OCI-LY7 (cell line): ENCODE measurements around the gene PPM1A. TPM values are rescaled to one million over a fixed set of nuclear protein-coding genes. Genes with fewer than 3 reads are reported as not detected.

ENCODE experiments used
- BruUV-seq: library from RNA; stranded (reverse); fragments of 400-500 nt; replicated peaks from 2 replicates; lab custom pipeline; 2021; lab: Mats Ljungman, UMichigan
- CTCF ChIA-PET: fragments of 300-600 bp; sonication (Branson Sonifier 250); formaldehyde crosslinking; loops from one replicate; lab custom pipeline; 2022; ENCODE audit warnings: antibody characterized with exemption; ENCODE audit not compliant: unreplicated experiment; lab: Charles Lee
- POLR2A ChIA-PET: fragments of 300-600 bp; sonication (Branson Sonifier 250); formaldehyde crosslinking; loops from one replicate; lab custom pipeline; 2022; ENCODE audit warnings: antibody characterized with exemption; lab: Charles Lee
- DNase-seq: peaks from one replicate; pipeline ENCODE4 v3.0.0-alpha.2; 2015; ENCODE audit warnings: low spot score
- H2AFZ ChIP-seq: fragments of 200-600 bp; sonication (generic), shearing (Covaris generic); 2 replicates; pipeline ENCODE4 v1.6.1; 2014; ENCODE audit warnings: mild to moderate bottlenecking, antibody characterized with exemption, low read length, moderate library complexity
- H3K27ac ChIP-seq: fragments of 200-600 bp; sonication (generic); 2 replicates; pipeline ENCODE4 v1.5.1; 2014; ENCODE audit warnings: mixed run types, low read depth, mild to moderate bottlenecking, moderate library complexity, low read length, inconsistent platforms; ENCODE audit not compliant: poor library complexity, severe bottlenecking
- H3K36me3 ChIP-seq: fragments of 200-600 bp; sonication (generic); 2 replicates; pipeline ENCODE4 v1.6.1; 2014; ENCODE audit warnings: mild to moderate bottlenecking, antibody characterized with exemption, low read length, moderate library complexity, mixed read lengths; ENCODE audit not compliant: insufficient read depth
- H3K4me1 ChIP-seq: fragments of 200-600 bp; sonication (generic); 2 replicates; pipeline ENCODE4 v1.5.1; 2014; ENCODE audit warnings: mild to moderate bottlenecking, low read length; ENCODE audit not compliant: insufficient read depth, poor library complexity, severe bottlenecking
- H3K4me2 ChIP-seq: fragments of 200-600 bp; sonication (generic); 2 replicates; pipeline ENCODE4 v1.6.1; 2014; ENCODE audit warnings: mild to moderate bottlenecking, low read length
- H3K4me3 ChIP-seq: fragments of 200-600 bp; sonication (generic); 2 replicates; pipeline ENCODE4 v1.5.1; 2014; ENCODE audit warnings: mild to moderate bottlenecking, low read depth, low read length; ENCODE audit not compliant: poor library complexity, severe bottlenecking
- H3K79me2 ChIP-seq: fragments of 200-600 bp; sonication (generic); 2 replicates; pipeline ENCODE4 v1.6.1; 2016; ENCODE audit warnings: low read depth, mild to moderate bottlenecking, low read length, moderate library complexity, mixed read lengths; ENCODE audit not compliant: insufficient read depth
- H3K9me2 ChIP-seq: fragments of 200-600 bp; sonication (generic); 2 replicates; pipeline ENCODE4 v1.6.1; 2016; ENCODE audit warnings: mild to moderate bottlenecking, low read length, mixed read lengths; ENCODE audit not compliant: insufficient read depth
- H3K9me3 ChIP-seq: fragments of 200-600 bp; sonication (generic); 2 replicates; pipeline ENCODE4 v1.6.1; 2014; ENCODE audit warnings: mild to moderate bottlenecking, mixed run types, low read length, mixed read lengths
- H4K20me1 ChIP-seq: fragments of 200-600 bp; sonication (generic); 2 replicates; pipeline ENCODE4 v1.6.1; 2014; ENCODE audit warnings: mild to moderate bottlenecking, antibody characterized with exemption, low read length, moderate library complexity, mixed read lengths; ENCODE audit not compliant: insufficient read depth
- EZH2phosphoT487 ChIP-seq: fragments of 200-600 bp; sonication (generic); IDR thresholded peaks from 2 replicates; pipeline ENCODE4 v1.6.1; 2018; ENCODE audit warnings: low read depth, borderline replicate concordance, mild to moderate bottlenecking, mixed run types, antibody characterized with exemption, low read length, moderate library complexity, mixed read lengths
- intact Hi-C: fragments of 100-400 bp; cut with micrococcal nuclease; formaldehyde crosslinking; loops from one replicate; pipeline ENCODE4 v1.10.0; 2022; ENCODE audit not compliant: unreplicated experiment
- total RNA-seq, 2 experiments: library from RNA; depleted of rRNA in 1 of 2; stranded (reverse); fragments of >200 nt in 1 of 2; shearing (Covaris generic) in 1 of 2; gene quantifications; 2 replicates each; pipeline ENCODE4 v1.2.3, GENCODE V29; 2014 to 2022
- TF ChIP-seq, protein P1 (sequence below): fragments of 200-600 bp; sonication (generic); conservative IDR thresholded peaks from 2 replicates; pipeline ENCODE4 v1.5.1; 2014; ENCODE audit warnings: mild to moderate bottlenecking, antibody characterized with exemption, low read length, moderate library complexity, mixed read lengths

Gene PPM1A
- total RNA-seq, 2 experiments from 2014 or later, result 25.4 to 75.1 TPM

DNA sequence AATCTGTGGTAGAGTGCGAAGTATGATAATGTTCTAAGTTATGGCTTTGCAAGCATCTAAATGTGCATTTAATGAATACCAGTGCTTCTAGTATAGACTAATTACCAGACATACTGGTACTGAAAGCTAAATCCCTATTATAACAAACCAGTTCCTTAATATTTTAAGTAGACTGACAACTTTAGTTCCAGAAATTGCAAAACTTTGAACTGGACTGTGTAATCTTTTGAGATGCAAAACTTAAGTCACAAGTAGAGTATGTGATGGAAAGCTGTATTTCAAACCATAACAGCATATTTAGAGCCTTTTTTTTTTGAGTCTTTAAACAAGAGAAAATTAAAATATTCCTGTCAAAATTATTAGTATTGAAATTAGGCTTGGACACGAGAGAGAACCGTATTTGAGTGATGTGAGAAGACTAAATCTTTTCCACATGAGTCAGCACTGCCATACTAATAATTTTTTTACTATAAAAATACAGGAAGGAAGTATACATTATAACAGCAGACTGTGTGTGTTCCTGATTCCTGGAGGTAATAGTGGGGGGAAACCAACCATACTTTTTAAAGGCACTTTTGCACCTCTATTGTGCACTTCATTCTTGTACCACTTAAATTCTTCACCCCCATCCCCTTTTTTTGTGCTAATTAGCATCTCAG, 45.5 kb downstream of the PPM1A start:
- H3K4me1 ChIP-seq, result no peaks in the 10 kb centered on the region
- no peaks in the 10 kb centered on the region for H3K79me2 ChIP-seq
- H3K27ac ChIP-seq, result no peak overlapping the region
- ChIA-PET CTCF (no interaction called here), POLR2A (interaction anchor here (1.4 kb wide), 1 partner anchor 9 kb away, joined by 3 read pairs; no protein-coding TSS in a partner anchor)
- H4K20me1 ChIP-seq, result no peaks in the 10 kb centered on the region
- H3K4me3 ChIP-seq, result no peak overlapping the region
- peaks cover 75% of the 10 kb centered on the region for H3K36me3 ChIP-seq
- no peaks in the 10 kb centered on the region for H3K9me2 ChIP-seq
- no peak overlapping the region for H2AFZ ChIP-seq
- H3K4me2 ChIP-seq, result no peak overlapping the region
- intact Hi-C loops, result no loop called here
- TF ChIP-seq, protein P1, sequence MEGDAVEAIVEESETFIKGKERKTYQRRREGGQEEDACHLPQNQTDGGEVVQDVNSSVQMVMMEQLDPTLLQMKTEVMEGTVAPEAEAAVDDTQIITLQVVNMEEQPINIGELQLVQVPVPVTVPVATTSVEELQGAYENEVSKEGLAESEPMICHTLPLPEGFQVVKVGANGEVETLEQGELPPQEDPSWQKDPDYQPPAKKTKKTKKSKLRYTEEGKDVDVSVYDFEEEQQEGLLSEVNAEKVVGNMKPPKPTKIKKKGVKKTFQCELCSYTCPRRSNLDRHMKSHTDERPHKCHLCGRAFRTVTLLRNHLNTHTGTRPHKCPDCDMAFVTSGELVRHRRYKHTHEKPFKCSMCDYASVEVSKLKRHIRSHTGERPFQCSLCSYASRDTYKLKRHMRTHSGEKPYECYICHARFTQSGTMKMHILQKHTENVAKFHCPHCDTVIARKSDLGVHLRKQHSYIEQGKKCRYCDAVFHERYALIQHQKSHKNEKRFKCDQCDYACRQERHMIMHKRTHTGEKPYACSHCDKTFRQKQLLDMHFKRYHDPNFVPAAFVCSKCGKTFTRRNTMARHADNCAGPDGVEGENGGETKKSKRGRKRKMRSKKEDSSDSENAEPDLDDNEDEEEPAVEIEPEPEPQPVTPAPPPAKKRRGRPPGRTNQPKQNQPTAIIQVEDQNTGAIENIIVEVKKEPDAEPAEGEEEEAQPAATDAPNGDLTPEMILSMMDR, result no peak
- TF ChIP-seq EZH2phosphoT487, result no peak
- H3K9me3 ChIP-seq, result no peaks in the 10 kb centered on the region
- no peak for DNase-seq
- no TSS peak for BruUV-seq

DNA sequence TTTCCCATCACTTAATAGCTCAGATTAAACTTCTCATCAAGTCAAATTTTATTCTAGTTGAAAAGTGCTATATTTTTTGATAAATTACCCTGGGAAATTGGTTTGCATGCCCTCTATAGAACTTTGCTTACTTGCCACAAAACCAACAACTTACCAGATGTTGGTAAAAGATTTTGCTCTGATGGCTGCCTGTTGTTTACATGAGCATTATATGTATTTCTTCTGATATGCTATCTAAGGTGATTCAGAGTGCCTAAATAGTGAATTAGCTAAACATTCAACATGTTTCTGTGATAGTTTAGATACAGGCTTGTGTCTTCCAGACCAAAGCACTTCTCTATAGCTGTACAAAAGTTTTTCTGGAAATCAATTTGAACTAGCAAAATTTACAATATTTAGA, 51.0 kb downstream of the PPM1A start:
- Histone ChIP-seq H3K79me2 (no peaks in the 10 kb centered on the region), H3K27ac (no peak overlapping the region), H3K36me3 (peaks cover 27% of the 10 kb centered on the region), H2AFZ (no peak overlapping the region), H4K20me1 (no peaks in the 10 kb centered on the region), H3K4me2 (no peak overlapping the region), H3K4me1 (peaks cover 27% of the 10 kb centered on the region), H3K9me3 (no peaks in the 10 kb centered on the region), H3K4me3 (no peak overlapping the region), H3K9me2 (no peaks in the 10 kb centered on the region)
- ChIA-PET CTCF (no interaction called here), POLR2A (interaction anchor here (0.7 to 2.2 kb wide), 8 partner anchors 10 to 117 kb away, joined by 3 to 20 read pairs (median 4); no protein-coding TSS in a partner anchor)
- BruUV-seq, result no TSS peak
- no peak for TF ChIP-seq EZH2phosphoT487
- TF ChIP-seq, protein P1, result no peak
- intact Hi-C loops, result no loop called here
- DNase-seq, result no peak

- Histone ChIP-seq H3K9me3 (no peaks in the 10 kb centered on the region), H2AFZ (no peak overlapping the region), H3K9me2 (no peaks in the 10 kb centered on the region), H3K4me1 (peaks cover 27% of the 10 kb centered on the region), H3K4me3 (no peak overlapping the region), H3K79me2 (no peaks in the 10 kb centered on the region), H3K27ac (no peak overlapping the region), H3K4me2 (no peak overlapping the region), H4K20me1 (no peaks in the 10 kb centered on the region), H3K36me3 (peaks cover 39% of the 10 kb centered on the region)
- DNase-seq, result no peak
- ChIA-PET CTCF (no interaction called here), POLR2A (interaction anchor here (1.0 to 1.2 kb wide), 2 partner anchors 11 to 23 kb away, joined by 4 to 6 read pairs; no protein-coding TSS in a partner anchor)
- no TSS peak for BruUV-seq
- intact Hi-C loops, result no loop called here
- TF ChIP-seq EZH2phosphoT487, result no peak
- TF ChIP-seq, protein P1, result no peak
Measured at GRCh38 chr14:60301685-60302084, 52.7 kb downstream of the PPM1A start.
